DND-41 (cell line): Measurements from ENCODE around the gene TDRD1.

Source experiments
- CTCF ChIP-seq: IDR thresholded peaks from 2 replicates; pipeline ENCODE4 v1.5.1; 2012; ENCODE audit warnings: borderline replicate concordance, low read length, moderate library complexity, mild to moderate bottlenecking; ENCODE audit not compliant: poor library complexity, severe bottlenecking; ENCODE audit errors: extremely low read depth
- EZH2 ChIP-seq: IDR thresholded peaks from 3 replicates; pipeline ENCODE4 v1.6.1; 2012; ENCODE audit warnings: borderline replicate concordance, low read depth, mild to moderate bottlenecking, moderate library complexity, low read length, inconsistent platforms; ENCODE audit not compliant: severe bottlenecking

- no peak for TF ChIP-seq CTCF
- no peak for TF ChIP-seq EZH2
These were observed 5.1 kb downstream of the TDRD1 start for GRCh38 chr10:114184276-114184675.
